GM20431 (cell line): Measurements from ENCODE around the gene NCCRP1.
"Not testable (repeated sequence)": the region's sequence is repeated elsewhere in the genome, so short reads cannot be mapped to it uniquely, and the experiment has no call there.

Source experiments
- in situ Hi-C: fragments of 300-500 bp; cut with MseI, MboI; formaldehyde crosslinking; loops from one replicate; pipeline ENCODE4 v1.15.0; 2020; ENCODE audit warnings: low sequenced_read_pairs; ENCODE audit not compliant: unreplicated experiment

NCCRP1 gene

GRCh38 chr19:39238209-39238608 lies 41.4 kb downstream of the NCCRP1 start:
- in situ Hi-C loops, result no loop called here

- in situ Hi-C loops, result no loop called here
These were observed 42.2 kb downstream of the NCCRP1 start for GRCh38 chr19:39238944-39239343.

DNA sequence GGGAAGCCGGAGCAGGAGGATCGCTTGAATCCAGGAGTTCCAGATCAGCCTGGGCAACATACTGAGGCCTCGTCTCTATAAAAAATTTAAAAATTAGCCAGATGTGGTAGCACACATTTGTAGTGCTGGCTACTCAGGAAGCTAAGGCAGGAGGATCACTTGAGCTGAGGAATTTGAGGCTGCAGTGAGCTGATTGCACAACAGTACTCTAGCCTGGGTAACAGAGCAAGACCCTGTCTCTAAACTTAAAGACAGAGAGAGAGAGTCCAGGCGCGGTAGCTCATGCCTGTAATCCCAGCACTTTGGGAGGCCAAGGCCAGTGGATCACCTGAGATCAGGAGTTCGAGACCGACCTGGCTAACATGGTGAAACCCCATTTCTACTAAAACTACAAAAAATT lies 43.7 kb downstream of the NCCRP1 start:
- in situ Hi-C loops, result no loop called here

- in situ Hi-C loops, result not testable (repeated sequence)
These were observed 47.0 kb downstream of the NCCRP1 start for GRCh38 chr19:39243741-39244140.

- in situ Hi-C loops, result not testable (repeated sequence)
These were observed 47.8 kb downstream of the NCCRP1 start, which contains the start of gene IFNL3 for GRCh38 chr19:39244410-39245100. Gene IFNL3, minus strand, starts transcription at chr19:39245006. Its CDS starts 39 bp downstream, at chr19:39244967.

- in situ Hi-C loops, result not testable (repeated sequence)
These were observed 48.4 kb downstream of the NCCRP1 start for GRCh38 chr19:39245166-39245565.

- in situ Hi-C loops, result no loop called here
These were observed 50.3 kb downstream of the NCCRP1 start for GRCh38 chr19:39246951-39247669.

DNA sequence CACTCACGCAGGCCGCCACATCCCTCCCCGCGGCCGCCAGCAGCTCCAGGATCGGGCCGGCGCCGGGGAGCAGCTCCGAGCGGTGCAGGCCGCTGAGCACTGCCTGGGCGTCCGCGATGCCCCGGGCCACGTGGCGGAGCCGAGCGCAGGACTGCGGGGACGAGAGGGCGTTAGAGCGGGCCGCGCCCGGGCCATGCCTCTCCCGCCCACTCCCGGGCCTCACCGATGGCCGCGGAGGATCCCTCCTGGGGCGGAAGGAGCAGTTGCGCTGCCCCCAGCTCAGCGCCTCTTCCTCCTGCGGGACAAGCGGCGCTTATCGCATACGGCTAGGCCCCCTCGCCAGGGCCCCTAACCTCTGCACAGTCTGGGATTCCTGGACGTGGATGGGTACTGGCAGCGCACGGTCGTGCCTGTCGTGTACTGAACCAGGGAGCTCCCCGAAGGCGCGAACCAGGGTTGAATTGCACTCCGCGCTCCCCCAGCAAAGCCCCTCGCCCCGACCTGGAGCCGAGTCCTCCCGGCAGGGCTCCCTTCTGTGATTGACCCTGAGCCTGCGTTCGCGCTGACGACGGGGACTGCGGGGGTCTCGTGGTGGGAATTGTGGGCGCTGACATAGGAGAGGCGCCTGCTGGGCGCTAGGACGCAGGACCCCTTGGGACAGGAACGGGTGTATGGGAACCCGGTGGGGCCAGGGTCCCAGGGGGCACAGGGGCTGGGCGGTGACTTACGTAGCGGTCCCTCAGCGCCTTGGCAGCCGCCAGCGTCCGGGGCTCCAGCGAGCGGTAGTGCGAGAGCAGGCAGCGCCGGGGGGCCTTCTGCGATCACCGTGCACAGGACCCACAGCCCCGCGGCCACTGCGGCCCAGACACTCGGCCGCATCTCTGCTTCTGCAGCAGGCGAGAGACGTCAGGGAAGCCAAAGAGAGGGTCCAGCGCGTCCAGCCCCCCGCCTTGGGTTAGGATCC lies 51.2 kb downstream of the NCCRP1 start:
- in situ Hi-C loops, result no loop called here

GRCh38 chr19:39248806-39249205 lies 52.0 kb downstream of the NCCRP1 start, which contains the start of gene IFNL4:
Gene IFNL4, minus strand, starts transcription at chr19:39248856.
- in situ Hi-C loops, result no loop called here

DNA sequence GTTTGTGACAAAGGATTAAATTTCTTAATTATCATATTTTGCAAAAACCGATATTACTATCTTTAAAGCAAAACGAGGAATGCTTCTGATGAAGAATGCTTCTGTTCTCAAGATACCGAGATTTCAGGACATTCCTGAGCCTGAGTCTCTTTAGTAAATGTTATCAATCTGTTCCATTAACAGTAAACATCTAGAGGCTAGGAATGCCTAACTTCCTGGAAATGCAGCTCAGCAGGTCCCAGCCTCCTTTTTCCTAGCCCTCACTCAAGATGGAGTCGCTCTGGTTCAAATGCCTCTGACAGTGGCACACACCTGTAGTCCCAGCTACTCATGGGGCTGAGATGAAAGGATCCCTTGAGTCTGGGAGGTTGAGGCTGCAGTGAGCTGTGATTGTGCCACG lies 54.3 kb downstream of the NCCRP1 start:
- in situ Hi-C loops, result no loop called here
